Daoy (cell line): ENCODE data around the gene ARF6. TPM values are rescaled to one million over a fixed set of nuclear protein-coding genes. Genes with fewer than 3 reads are reported as not detected.

ENCODE experiments used
- DNase-seq: peaks from one replicate; pipeline ENCODE4 v3.0.0-alpha.2; 2015; ENCODE audit warnings: low read depth
- total RNA-seq: library from RNA; depleted of rRNA; stranded (reverse); fragments of >200 nt; shearing (Covaris generic); gene quantifications from 2 replicates; pipeline ENCODE4 v1.2.3, GENCODE V29; 2014; rRNA removed

ARF6 gene
- total RNA-seq: 53.5 and 63.9 TPM in 2 replicates

DNA sequence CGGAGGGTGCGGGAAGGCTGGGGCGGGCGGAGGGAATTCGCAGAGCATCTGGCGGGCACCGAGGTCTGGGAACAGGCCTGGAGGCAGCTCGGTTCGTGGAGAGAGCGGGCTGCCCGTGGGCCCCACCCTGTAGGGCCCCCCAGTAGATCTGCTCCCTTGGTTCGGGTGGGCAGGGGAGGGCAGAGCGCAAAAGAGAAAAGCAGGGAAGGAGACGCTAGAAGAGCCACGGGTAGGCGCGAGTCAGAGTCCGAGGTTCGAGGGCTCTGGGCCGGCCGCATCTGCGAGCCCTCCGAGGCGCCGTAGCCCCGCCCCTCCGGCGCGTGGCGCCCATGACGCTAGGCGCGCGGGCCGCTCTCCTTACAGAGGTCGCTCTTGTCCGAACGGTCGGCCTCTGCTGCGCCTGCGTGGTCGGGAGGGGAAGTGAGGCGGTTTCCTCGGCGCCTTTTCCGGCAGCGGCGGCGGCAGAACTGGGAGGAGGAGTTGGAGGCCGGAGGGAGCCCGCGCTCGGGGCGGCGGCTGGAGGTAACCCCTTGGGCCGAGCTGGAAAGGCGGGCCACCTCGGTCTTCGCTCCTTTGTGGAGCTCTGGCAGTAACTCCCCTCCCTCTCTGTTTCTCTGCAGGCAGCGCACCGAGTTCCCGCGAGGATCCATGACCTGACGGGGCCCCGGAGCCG lies at the start of gene ARF6:
Gene ARF6 (plus strand): TSS at position 447 of the 673 bp plus-strand sequence. CDS start 655 bp downstream, outside the sequence.
- DNase-seq: peak; percentile 100

DNA sequence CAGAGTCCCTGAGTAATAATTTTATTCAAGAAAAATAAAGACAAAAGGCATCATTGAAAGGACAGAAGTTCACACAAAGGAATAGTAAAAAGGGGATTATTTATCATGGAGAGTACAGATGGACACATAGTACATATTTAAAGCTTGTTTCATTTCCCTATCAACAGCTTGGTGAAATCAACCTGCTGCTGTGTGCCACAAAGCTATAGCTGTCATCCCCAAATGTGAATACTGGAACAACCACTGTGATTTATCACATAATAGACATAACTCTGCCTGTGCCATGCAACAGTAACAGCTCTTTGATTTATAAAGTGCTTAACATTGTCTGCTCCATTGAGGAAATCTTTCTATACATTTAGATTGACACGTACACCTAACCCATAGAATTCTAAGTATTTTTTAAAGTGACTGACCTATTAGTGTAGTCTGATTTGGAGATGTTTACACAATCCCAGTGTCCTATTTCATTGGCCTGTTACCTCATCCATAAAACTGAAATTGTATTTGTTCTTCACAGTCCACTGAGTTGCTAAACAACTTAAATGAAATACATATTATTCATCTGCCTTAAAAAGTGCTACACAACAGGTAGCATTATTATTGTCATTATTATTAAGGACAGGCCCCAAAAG lies 43.6 kb upstream of the ARF6 start:
- DNase-seq: no peak

DNA sequence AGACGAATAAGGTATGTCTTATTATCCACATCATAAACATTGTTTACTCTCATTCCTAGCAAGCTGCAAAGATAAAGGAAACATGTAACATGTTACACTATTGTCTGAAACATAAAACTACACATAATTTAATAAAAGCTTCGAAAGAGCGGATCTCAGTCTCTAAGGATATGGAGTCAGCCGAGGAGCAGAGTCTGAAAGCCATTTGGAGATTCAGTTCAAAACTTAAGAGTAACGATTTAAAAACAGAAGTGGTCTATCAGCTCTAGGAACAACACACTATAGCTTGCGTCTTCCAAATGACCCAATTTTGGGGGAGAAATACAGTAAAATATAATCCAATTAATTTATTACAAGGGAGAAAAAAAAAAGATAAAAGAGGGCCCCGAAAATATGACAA lies 41.1 kb upstream of the ARF6 start:
- no peak for DNase-seq

DNA sequence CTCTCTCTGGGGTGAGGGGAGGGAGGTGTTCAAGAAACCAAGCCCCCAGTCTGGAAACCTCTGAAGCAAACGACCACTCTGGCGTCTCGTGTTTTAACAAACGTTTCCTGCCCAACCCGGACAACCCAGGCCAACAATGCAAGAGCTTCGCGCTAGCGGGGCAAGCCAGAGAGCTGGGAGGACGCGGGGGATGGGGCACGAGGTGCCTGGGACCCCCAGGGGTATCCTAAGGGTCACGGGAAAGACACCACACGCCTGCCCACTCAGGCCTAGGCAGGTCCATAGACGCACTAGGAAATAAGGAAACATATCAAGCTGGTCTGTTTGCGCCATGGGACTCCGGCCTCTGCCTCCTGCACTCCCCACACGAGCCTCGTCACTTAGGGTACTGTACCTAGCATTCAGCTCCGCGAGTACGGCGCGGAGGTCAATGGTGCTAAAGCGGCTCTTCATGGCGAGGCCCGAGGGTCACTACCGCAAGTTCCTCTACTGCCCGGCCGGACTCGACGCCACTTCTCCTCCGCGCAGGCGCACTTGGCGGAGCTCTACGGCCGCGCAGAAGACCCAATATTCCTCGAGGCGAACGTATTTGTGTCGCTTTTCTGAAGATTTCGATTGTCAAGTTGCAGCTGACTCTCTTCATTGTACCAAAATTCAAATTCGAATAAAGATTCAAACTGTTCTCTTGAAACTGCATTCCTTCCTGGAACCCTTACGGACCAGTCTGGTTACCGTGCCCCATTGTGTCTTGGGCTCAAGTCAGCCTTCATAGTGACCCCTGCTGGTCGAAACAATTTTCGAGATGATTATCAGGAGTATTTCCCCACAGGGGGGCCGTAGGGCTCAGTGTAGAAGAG lies 40.4 kb upstream of the ARF6 start, which contains the start of gene NEMF:
Gene NEMF (minus strand): TSS at position 488 of the 857 bp plus-strand sequence. CDS start 35 bp downstream, at position 453.
- DNase-seq: peak; percentile 91

DNA sequence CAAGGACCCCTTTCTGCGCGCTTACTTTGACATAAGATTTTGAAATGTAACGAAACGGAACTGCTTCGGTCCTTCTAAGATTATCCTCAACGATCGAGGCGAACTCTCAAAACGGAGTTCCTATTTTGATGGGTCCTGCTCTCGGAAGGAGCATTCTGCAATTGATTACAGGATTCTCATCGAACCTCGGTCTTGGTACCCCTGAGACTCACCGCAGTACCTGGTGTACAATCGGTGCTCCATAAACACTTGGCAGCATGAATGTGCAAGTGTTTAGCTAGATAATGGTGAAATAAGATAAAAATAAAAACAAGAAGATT lies 39.8 kb upstream of the ARF6 start:
- DNase-seq: no peak

DNA sequence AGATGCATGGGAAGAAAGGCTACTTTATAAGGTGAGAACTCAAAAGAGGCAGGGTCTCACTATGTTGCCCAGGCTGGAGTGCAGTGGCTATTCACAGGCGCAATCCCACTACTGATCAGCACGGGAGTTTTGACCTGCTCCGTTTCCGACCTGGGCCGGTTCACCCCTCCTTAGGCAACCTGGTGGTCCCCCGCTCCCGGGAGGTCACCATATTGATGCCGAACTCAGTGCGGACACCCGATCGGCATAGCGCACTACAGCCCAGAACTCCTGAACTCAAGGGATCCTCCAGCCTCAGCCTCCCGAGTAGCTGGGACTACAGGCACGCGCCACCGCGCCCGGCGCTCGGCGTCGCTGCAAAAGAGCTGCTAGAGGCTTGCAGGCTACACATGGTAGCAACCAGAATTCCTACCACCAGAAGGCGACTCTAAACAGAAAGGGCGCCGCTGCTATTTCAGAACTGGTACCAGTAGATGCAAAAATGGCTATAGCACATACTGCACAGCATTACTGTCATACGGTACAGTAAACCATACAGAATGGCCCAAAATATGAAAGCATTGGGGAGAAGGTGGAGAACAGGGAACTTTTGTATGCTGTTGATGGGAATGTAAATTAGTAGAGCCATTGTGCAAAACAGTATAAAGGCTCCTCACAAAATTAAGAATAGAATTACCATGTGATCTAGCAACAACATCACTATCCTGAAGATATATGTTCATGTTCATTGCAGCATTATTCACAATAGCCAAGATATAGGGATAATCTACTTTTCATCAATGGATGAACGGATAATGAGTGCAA lies 39.1 kb upstream of the ARF6 start:
- DNase-seq: peak; percentile 91

DNA sequence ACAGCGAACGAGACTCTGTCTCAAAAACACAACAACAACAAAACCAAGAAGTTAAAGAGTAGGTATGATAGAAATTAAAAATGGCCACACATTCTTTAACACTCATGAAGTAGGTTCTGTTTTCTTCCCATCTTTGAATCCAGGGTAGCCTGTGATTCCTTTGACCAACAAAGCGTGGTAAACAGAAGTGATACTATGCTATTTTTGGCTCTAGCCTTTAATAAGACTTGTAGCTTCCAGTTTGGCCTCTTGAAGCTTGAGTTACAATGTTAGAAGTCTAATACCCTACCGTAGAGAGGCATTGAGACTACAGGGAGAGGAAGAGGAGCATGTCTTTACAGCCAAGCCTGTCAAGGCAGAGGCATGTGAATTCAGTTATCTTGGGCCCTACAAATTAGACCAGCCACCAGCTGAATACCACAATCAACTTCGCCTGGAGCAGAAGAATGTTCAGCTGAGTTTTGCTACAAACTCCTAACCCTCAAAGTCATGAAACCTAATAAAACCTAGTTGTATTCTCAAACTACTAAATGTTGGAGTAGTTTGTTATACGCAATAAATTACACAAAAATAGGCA lies 35.4 kb upstream of the ARF6 start:
- DNase-seq: no peak

DNA sequence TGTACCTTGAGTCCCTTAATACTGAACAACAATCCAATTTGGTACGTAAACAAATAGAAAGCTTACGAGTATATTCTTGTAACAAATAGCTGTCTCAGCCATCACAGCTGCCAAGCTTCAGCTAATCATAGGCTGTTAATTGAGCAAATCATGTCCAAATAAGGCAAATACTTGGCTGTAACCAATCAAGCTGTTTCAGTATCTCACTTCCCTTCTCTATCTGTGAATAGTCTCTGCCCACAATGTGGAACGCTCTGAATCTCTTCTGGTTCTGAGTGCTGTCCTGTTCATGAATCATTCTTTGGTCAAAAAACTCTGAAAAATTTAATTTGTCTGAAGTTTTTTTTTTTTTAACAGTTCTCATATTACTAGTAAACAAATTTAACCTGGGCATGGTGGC lies 34.5 kb upstream of the ARF6 start:
- no peak for DNase-seq

DNA sequence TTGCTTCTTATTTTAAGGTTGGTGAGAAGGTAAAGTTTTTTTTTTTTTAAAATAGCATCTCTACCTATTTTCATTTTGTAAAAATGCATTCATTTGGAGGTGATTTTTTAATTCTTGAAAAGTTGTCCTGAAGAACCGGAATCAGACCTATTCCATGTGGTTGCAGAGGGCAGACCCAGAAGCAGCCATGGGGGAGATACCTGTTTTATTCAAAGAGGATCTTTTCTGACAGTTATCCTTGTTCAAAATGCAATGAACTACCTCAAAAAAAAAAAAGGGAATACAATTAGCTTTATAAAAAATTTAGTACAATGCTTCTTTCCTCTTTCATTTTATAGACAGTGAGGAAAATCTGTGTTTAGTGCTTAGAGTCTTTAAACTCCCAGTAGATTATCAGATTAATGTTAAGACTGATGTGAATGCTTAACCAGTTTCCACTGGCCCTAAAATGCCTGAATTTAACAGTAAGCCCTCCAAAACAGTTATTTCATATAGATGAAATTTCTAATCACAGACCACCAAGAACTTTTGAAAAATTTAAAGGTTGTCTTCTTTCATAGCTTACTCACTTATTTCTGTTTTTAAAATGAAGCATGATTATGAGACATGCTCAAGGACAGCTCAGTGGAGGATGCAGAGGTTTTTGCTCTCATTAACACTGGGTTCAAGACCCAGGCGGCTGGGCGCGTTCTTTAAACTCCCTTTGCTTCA lies 31.7 kb upstream of the ARF6 start:
- DNase-seq: no peak

DNA sequence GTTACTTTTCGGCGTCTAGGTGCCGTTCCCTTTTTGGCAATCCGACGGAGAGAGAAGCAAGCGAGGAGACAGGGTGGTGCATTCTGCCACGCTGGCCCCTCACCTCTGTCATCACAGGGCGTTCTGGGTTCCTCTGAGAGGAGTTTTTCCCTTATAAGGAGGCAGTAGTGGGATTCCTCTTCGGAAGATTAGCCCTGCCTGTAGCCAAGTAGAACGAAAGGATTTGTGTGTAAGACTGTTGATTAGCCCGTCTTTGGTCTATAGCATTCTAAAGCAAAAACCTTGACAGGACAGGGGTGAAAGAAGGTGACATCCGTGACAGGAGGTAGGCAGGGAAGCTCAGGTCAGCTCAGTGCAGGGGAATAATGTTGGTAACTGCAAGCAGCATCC lies 31.2 kb upstream of the ARF6 start:
- peak; percentile 78 for DNase-seq

DNA sequence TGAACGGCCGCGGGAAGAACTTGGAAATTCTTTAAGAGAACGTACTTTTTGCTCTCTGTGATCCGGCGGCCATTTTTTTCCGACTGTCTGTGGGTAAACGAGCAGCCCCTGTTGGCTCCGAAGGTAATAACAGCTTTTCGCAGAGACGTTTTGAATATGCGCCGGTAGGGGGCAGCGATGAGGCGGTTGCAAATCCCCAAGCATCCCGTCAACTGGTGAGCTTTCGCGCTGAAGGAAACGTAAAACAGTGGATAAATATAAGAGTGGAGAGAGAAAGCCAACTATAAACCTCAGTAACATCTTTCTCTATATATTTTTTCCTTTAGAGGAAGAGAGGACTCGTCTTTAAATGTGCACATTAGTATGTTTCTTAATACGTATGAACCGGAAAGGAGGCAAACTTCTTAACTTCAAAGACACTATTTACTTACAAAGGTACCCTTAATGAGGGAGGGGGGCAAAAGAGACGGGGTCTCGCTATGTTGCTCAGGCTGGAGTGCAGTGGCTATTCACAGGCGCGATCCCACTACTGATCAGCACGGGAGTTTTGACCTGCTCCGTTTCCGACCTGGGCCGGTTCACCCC lies 30.7 kb upstream of the ARF6 start:
- DNase-seq: peak; percentile 88

DNA sequence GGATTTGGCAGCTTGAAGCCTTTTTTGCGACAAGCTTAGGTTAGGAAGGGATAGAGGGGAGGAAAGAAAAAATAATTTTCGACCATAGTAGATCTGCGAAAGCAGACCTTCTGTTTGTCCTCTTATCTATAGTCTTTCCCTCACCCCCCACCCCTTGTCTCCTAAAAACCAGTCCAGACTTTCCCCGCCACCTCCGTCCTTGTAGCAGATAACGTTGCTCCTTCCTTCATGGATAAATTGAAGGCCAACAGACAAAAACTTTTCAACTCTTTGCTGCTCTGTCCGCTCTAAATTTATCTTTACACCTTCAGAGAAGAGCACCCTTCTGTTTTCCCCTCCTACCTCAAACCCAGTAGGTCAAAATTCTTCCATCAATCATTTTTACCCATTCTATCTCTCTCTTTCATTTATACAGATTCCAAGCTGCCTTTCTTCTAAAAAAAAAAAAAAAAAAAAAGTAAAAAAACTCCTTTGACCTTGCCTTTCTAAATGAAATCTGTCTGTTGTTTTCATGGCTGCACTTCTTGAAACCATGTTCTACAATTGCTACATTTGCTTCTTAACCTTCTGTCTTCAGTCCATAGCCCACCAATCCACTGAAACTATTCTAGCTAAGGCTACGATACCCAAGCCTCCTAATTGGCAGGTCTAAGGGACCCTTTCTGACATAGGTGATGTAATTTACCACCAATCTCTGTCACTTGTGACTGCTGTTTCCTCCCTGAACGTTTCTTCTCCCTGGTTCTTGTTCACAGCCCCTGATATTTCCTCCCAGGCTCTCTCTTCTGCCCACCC lies 29.2 kb upstream of the ARF6 start:
- no peak for DNase-seq

DNA sequence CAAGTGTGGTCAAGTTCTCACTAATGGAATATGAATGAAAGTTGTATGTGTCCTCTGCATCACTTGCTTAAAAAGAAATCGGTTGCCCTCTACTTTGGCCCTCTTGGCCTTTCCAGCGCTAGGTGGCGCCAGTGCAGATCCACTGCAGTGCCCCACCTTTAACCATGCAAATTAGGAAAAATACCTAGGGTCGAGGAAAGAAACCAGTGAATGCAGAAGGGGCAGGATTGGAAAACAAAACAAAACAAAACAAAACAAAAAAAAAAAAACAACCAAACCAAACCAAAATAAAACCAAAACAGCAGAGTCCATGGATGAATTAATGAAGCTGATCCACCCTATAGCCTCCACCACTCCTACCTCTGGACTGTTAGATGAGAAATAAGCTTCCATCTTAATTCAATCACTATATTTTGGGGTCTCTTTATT lies 27.4 kb upstream of the ARF6 start:
- peak; percentile 79 for DNase-seq

DNA sequence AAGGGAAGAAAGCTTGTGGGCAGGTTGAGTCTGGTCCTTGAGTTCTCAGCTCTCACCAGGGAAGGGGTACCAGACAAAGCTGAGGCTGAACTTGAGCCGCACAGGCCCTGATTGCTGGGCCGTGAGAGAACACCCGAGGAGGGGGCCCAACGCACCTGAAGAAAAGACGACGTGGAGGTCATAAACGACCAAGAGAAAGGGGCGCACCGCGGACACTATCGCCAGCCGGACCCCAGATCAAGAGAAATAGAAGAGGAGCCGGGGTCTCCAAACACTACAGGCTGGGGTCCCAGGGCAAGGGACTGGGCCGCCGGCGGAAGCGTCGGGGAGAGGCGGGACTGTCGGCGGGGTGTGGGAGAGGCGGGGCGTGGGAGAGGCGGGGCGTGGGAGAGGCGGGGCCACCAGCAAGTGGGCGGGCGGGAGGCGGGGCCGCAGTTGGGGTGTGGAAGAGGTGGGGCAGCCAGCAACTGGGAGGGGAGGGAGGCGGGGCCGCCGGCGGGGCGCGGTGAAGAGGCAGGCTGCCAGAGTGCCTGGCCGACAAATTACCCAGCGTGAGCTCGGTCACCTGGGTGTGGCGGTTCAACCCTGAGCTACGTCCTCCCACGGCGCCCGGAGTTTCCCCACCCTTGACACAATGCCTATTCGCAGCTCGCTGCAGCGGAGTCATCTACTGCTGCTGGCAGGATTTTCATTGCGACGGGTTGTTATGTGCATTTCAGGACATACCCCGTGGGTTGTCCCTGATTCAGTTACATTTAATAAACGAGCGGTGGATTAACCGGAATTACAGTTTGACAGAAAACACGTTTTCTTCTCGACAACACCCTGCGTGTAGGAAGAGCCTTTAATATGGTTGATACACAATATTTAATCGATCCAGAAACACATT lies 24.8 kb upstream of the ARF6 start:
- DNase-seq: peak; percentile 98

DNA sequence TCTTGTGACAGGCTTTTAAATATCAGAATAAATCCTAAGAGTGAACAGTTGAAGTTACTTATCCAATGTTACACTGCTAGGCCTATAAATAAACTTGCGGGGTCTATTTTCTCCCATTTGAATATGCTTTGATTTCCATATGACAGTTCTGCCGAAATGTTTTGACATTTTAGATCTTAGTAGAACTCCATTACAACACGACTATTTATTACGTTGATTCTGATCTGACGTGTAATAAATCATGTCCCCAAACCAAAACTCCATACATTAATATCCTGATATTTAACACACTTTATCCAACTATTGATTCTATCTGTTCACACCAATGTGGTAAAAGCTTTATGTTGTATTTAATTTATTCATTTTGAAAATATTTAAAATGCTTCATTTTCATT lies 24.2 kb upstream of the ARF6 start:
- DNase-seq: no peak

DNA sequence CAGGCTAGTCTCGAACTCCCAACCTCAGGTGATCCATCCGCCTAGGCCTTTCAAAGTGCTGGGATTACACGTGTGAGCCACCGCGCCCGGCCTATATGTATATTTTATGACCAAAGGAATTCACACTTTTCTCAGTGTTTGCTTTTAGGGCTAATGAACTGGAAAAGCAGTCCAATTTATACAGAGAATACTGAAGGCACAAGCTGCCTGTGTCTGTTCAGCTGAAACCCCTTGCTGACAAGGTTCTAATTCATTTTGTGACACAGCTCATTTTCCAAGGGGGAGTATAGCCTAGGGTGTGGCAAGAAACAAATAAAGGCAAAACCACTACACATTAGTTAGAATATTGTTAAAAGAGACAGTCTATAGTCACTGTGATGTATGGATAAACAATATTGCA lies 22.0 kb upstream of the ARF6 start:
- DNase-seq: no peak

DNA sequence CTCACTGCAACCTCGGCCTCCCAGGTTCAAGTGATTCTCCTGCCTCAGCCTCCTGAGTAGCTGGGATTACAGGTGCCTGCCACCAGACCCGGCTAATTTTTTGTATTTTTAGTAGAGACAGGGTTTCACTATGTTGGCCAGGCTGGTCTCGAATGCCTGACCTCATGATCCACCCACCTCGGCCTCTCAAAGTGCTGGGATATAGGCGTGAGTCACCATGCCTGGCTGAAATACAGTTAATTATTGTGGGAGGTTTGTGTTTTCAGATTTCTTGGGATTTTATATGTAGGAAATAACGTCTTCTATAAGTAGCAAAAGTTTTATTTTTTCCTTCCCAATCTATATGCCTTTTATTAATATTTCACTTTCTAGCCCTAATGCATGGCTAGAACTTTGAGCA lies 19.3 kb upstream of the ARF6 start:
- peak; percentile 42 for DNase-seq

DNA sequence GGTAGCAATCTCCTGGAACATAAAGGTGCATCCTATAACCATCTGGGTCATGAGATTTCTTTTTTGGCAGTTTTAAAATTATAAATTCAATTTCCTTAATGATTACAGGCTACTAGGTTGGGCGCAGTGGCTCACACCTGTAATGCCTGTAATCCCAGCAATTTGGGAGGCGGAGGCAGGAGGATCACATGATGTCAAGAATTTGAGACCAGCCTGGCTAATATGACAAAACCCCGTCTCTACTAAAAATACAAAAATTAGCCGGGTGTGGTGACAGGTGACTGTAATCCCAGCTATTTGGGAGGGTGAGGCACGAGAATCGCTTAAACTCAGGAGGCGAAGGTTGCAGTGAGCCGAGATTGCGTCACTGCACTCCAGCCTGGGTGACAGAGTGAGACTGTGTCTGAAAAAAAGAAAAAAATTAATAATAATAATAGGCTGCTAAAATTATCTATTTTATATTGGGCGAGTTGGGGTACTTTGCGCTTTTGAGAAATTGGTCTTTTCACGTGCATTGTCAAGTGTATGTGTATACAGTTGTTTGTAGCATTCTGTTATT lies 17.2 kb upstream of the ARF6 start:
- DNase-seq: no peak
